ENCODE results near the gene MBTPS1. TPM values are rescaled to one million over a fixed set of nuclear protein-coding genes. Genes with fewer than 3 reads are reported as not detected.

MBTPS1 gene
- total and polyA plus RNA-seq, 9 of the 15 experiments (the other 6 are each of a cell fraction or from before 2014, with no cell fraction given): 2.8 to 57.6 (median 43.8) TPM

- Histone ChIP-seq H2AFZ (ENCODE audit: low read depth, low read length) (no peak overlapping the region), H3K4me3 (no peak overlapping the region), H3K4me2 (ENCODE audit: insufficient read depth, low read length) (no peak overlapping the region), H3K27me3 (ENCODE audit: control insufficient read depth in 2 of 2, insufficient read depth in 2 of 2, low read length in 2 of 2) (peaks cover 67 to 93% of the 10 kb centered on the region in 2 experiments), H3K36me3 (ENCODE audit: control insufficient read depth, insufficient read depth, low read length) (no peaks in the 10 kb centered on the region), H3K9me1 (ENCODE audit: control insufficient read depth, insufficient read depth, low read length) (no peaks in the 10 kb centered on the region), H3K9me3 (replicated peaks; ENCODE audit: control insufficient read depth, insufficient read depth, low read depth, low read length) (no peaks in the 10 kb centered on the region), H3K9ac (ENCODE audit: insufficient read depth in 1 of 2, low read depth in 2 of 2, low read length in 2 of 2) (no peak overlapping the region; a peak in 1 of 4 replicates), H3K79me2 (ENCODE audit: control insufficient read depth, insufficient read depth, low read length) (no peaks in the 10 kb centered on the region), H3K4me1 (replicated peaks in 1 of 2; ENCODE audit: control insufficient read depth in 2 of 2, insufficient read depth in 2 of 2, low read length in 2 of 2) (peaks cover 0 to 8% of the 10 kb centered on the region in 2 experiments; a peak in 1 of 5 replicates), H4K20me1 (replicated peaks; ENCODE audit: control insufficient read depth, insufficient read depth, low read length) (0 out of 2 replicates have a peak, but pooled peaks cover 20% of the 10 kb centered on the region), H3K27ac (ENCODE audit: extremely low read depth, low read depth, low read length) (no peak overlapping the region)
- FAIRE-seq (no peak), DNase-seq (ENCODE audit: extremely low read depth in 1 of 4, low spot score in 3 of 4) (no peak), ATAC-seq (no peak)
- in situ Hi-C loops (cut with MboI) (no loop called here), intact Hi-C loops (cut with micrococcal nuclease) (no loop called here)
- ChIA-PET POLR2A (interaction anchor here (0.6 to 1.1 kb wide), 3 partner anchors 9 to 331 kb away, joined by 3 read pairs; partner anchors contain the start of gene SLC38A8), CTCF (ENCODE audit: low intra/inter-chr PET ratio) (no interaction called here)
- BruUV-seq (replicated peaks): no TSS peak
- 3% methylated on average over 25 of the region's 25 CpGs for WGBS (ENCODE audit: insufficient coverage, low coverage, missing lambda C conversion rate)
- no peak for TF ChIP-seq ZNF277 (CRISPR knock-in tag; IDR thresholded peaks at IDR 0.05; ENCODE audit: borderline replicate concordance)
- TF ChIP-seq, protein P1, sequence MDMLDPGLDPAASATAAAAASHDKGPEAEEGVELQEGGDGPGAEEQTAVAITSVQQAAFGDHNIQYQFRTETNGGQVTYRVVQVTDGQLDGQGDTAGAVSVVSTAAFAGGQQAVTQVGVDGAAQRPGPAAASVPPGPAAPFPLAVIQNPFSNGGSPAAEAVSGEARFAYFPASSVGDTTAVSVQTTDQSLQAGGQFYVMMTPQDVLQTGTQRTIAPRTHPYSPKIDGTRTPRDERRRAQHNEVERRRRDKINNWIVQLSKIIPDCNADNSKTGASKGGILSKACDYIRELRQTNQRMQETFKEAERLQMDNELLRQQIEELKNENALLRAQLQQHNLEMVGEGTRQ (CRISPR knock-in tag; IDR thresholded peaks at IDR 0.05): peak; percentile 58
- no peak for TF ChIP-seq E2F3 (CRISPR knock-in tag; IDR thresholded peaks at IDR 0.05)
- TF ChIP-seq USF1 (CRISPR knock-in tag; IDR thresholded peaks at IDR 0.05): peak; percentile 58
- TF ChIP-seq ZBTB26 (CRISPR knock-in tag; IDR thresholded peaks at IDR 0.05): no peak
- no peak for TF ChIP-seq CEBPB (tag; IDR thresholded peaks at IDR 0.05)
- no peak for TF ChIP-seq CAMTA2 (CRISPR knock-in tag; conservative IDR thresholded peaks at IDR 0.05)
- TF ChIP-seq ZNF436 (CRISPR knock-in tag; IDR thresholded peaks at IDR 0.05): no peak
- TF ChIP-seq NUFIP1 (IDR thresholded peaks at IDR 0.05; ENCODE audit: partially characterized antibody): no peak
- TF ChIP-seq CREB3L1 (IDR thresholded peaks at IDR 0.05; ENCODE audit: borderline replicate concordance, low read depth): no peak
- no peak for TF ChIP-seq ZNF224 (CRISPR knock-in tag; IDR thresholded peaks at IDR 0.05)
- TF ChIP-seq SMARCB1 (IDR thresholded peaks at IDR 0.05; ENCODE audit: insufficient read length, low read depth): no peak
- no peak for TF ChIP-seq FOXM1 (IDR thresholded peaks at IDR 0.05; ENCODE audit: low read depth)
- TF ChIP-seq FOXM1 (CRISPR knock-in tag; IDR thresholded peaks at IDR 0.05; ENCODE audit: low read depth): no peak
- TF ChIP-seq FOXA3 (CRISPR knock-in tag; conservative IDR thresholded peaks at IDR 0.05 in 1 of 2, IDR thresholded peaks at IDR 0.05 in 1 of 2): no peak
- TF ChIP-seq MTA2 (IDR thresholded peaks at IDR 0.05; ENCODE audit: low read depth): no peak
These were observed 83.2 kb downstream of the MBTPS1 start for GRCh38 chr16:84033251-84034195.
